Upper lobe of right lung (tissue), 1 donor: Measurements from ENCODE around the gene FAM20A. TPM values are rescaled to one million over a fixed set of nuclear protein-coding genes. Genes with fewer than 3 reads are reported as not detected.

ENCODE experiments used
- ATAC-seq: fragments of 200-7000 bp; cut with Tn5 transposase; one replicate; pipeline ENCODE4 v1.9.1; 2020; ENCODE audit warnings: mild to moderate bottlenecking, moderate library complexity
- DNase-seq: peaks from one replicate; pipeline ENCODE4 v3.0.0-alpha.2; 2020
- H3K27ac ChIP-seq: fragments of 200-600 bp; one replicate; pipeline ENCODE4 v1.8.0; 2022
- H3K27me3 ChIP-seq: fragments of 200-600 bp; one replicate; pipeline ENCODE4 v1.8.0; 2022; ENCODE audit warnings: mild to moderate bottlenecking
- H3K36me3 ChIP-seq: fragments of 200-600 bp; one replicate; pipeline ENCODE4 v1.8.0; 2022
- H3K4me1 ChIP-seq: fragments of 200-600 bp; one replicate; pipeline ENCODE4 v1.8.0; 2022
- H3K4me3 ChIP-seq: fragments of 200-600 bp; one replicate; pipeline ENCODE4 v1.8.0; 2022; ENCODE audit warnings: mild to moderate bottlenecking
- H3K9me3 ChIP-seq: fragments of 200-600 bp; one replicate; pipeline ENCODE4 v1.8.0; 2022
- CTCF ChIP-seq: fragments of 200-600 bp; IDR thresholded peaks from one replicate; pipeline ENCODE4 v1.8.0; 2022; ENCODE audit warnings: antibody characterized with exemption
- intact Hi-C: fragments of 100-400 bp; cut with DNase I; formaldehyde crosslinking; loops from one replicate; pipeline ENCODE4 v1.11.0; 2022
- total RNA-seq: library from RNA; stranded (reverse); fragmentation: NEBNext Ultra II Directional; extraction: Animal tissue kit (Norgen Biotek cat#: 25700); gene quantifications from one replicate; pipeline ENCODE4 v1.2.1, GENCODE V29; 2021
- donor health status: DM: no; HTN: yes; CAD: no; lungs with severe emphysema.

Gene FAM20A
- total RNA-seq, 1 donor from 2014 or later: 43.3 TPM

DNA sequence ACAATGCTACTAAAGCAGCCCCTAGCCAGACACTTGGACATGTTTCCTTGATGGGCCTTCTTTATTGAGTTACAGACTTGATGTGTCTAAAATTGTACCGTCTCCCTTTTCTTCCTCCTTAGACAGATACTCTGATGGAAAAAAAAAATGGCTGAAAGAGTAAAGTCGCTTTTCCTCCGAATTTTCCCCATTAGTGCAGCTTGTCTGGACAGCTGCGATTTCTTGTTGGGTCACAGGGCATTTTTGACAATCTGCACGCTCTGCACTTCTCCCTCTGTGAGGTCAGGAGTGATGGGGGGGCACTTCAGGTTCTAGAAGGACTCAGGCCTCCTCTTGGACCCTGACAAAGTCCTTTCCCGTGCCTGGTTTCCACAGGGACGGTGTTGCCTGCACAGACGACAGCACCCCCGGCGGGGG is 89.9 kb downstream of the FAM20A start:
- no peak for DNase-seq
- Histone ChIP-seq H3K4me1 (peaks cover 45% of the 10 kb centered on the region), H3K27me3 (no peaks in the 10 kb centered on the region), H3K9me3 (no peaks in the 10 kb centered on the region), H3K27ac (peak overlapping the region; percentile 100), H3K36me3 (peaks cover 13% of the 10 kb centered on the region), H3K4me3 (peak overlapping the region; percentile 86)
- TF ChIP-seq CTCF: no peak
- intact Hi-C loops: no loop called here
- no peak for ATAC-seq

- intact Hi-C loops: no loop called here
- peak overlapping the region; percentile 43 for H3K27ac ChIP-seq
- DNase-seq: peak; percentile 71
These were observed 91.8 kb downstream of the FAM20A start for GRCh38 chr17:68509141-68510057.

GRCh38 chr17:68507576-68507975 is 93.6 kb downstream of the FAM20A start:
- ATAC-seq: no peak
- Histone ChIP-seq H3K27me3 (no peaks in the 10 kb centered on the region), H3K36me3 (no peaks in the 10 kb centered on the region), H3K27ac (no peak overlapping the region), H3K9me3 (no peaks in the 10 kb centered on the region), H3K4me3 (no peak overlapping the region), H3K4me1 (peaks cover 24% of the 10 kb centered on the region)
- no peak for TF ChIP-seq CTCF
- intact Hi-C loops: no loop called here
- DNase-seq: no peak

More at GRCh38 chr17:68509141-68510057, 91.8 kb downstream of the FAM20A start:
- Histone ChIP-seq H3K9me3 (no peaks in the 10 kb centered on the region), H3K4me3 (no peak overlapping the region), H3K36me3 (no peaks in the 10 kb centered on the region), H3K4me1 (peaks cover 26% of the 10 kb centered on the region), H3K27me3 (no peaks in the 10 kb centered on the region)
- no peak for ATAC-seq
- no peak for TF ChIP-seq CTCF

- intact Hi-C loops: no loop called here
- no peak for TF ChIP-seq CTCF
- ATAC-seq (peak; percentile 29), DNase-seq (no peak)
- Histone ChIP-seq H3K4me3 (no peak overlapping the region), H3K27ac (no peak overlapping the region), H3K4me1 (peaks cover 18% of the 10 kb centered on the region), H3K27me3 (no peaks in the 10 kb centered on the region), H3K9me3 (no peaks in the 10 kb centered on the region), H3K36me3 (no peaks in the 10 kb centered on the region)
These were observed 95.2 kb downstream of the FAM20A start for GRCh38 chr17:68505951-68506350.

DNA sequence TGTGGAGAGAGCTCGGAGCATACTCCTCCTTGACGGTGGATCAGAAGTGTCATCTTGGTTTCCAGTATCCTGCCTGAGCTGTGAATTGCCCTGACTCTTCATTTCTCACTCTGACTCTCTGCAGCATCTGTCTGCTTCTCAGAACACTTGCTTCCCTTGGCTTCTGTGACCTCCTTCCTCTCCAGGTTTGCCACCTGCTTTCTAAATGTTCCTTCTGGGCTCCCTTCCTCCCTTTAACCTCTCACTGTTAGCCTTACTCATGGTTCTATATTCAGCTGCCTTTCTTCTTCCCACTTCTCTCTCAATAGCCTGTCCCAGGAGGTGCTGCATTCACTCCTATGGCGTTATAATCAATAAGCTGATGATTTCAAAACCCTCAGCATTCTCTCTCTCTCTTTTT is 100.1 kb downstream of the FAM20A start:
- Histone ChIP-seq H3K27me3 (no peaks in the 10 kb centered on the region), H3K9me3 (no peaks in the 10 kb centered on the region), H3K4me1 (peaks cover 19% of the 10 kb centered on the region), H3K27ac (no peak overlapping the region), H3K4me3 (no peak overlapping the region), H3K36me3 (no peaks in the 10 kb centered on the region)
- TF ChIP-seq CTCF: no peak
- no peak for ATAC-seq
- DNase-seq: no peak
- intact Hi-C loops: no loop called here
